Cortex of kidney (tissue), 1 donor: ENCODE results near the gene PIK3C2G.

Source experiments
- DNase-seq: peaks from one replicate; lab custom pipeline; 2025; lab: John Stamatoyannopoulos, UW

PIK3C2G gene

GRCh38 chr12:18564306-18564705, 303.0 kb downstream of the PIK3C2G start:
- DNase-seq = no peak

- DNase-seq = no peak
Measured at GRCh38 chr12:18567787-18568186, 306.5 kb downstream of the PIK3C2G start.

DNA sequence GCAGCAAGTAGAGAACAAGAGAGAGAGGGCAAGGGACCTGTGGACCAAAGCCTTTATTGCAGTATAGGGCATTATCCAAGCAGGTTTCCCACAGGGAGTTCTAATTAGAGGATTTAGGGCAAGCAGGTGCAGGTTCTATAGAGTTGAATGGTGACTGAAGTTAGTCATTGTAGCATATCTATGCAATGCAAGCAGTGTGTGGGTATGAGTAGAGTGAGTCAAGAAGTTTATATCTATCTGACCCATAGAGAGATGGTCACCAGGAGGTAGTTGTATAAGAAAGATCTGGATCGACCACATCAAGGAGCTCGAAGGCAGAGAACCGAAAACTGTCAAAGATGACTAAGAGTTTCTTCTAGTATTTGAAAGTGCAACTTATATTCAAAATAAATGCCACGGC, 309.2 kb downstream of the PIK3C2G start:
- DNase-seq = no peak

GRCh38 chr12:18576104-18576626, 314.8 kb downstream of the PIK3C2G start:
- DNase-seq = no peak

DNA sequence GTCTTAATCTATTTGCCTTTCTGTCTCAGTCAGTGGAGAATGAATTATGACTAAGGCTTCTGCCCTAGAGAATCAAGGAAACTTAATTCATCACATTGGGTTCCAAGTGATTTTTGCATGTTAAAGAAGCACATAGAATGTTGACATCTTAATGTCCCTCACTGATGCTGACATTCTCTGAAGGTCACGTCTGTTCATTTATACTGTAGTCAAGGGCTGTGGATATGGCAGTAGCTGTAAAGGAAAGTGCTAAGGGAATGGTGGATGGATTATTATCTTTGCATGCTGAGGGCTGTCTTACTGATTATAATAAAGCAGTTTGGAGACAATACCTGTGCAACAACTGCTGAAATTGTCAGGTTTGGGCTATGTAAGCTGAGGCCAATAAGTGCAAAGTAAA, 315.3 kb downstream of the PIK3C2G start:
- DNase-seq = no peak

DNA sequence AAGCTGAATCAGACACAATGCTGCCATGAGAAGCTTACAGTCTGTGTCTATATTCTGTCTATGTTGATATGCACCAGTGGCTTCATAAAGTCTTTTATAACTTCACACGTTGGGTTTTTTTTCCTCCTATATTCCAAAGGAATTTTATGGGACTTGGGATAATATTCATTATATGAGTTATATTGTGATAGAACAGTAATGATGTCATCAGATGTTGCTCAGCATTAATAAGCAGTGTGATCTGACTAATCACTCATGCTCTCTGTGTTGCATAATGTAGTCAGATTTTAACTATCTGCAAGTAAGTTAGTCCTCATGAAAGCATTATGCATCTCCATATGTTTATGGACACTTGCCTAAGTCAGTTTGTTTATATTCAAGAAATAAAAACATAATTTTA, 316.9 kb downstream of the PIK3C2G start:
- DNase-seq = no peak

DNA sequence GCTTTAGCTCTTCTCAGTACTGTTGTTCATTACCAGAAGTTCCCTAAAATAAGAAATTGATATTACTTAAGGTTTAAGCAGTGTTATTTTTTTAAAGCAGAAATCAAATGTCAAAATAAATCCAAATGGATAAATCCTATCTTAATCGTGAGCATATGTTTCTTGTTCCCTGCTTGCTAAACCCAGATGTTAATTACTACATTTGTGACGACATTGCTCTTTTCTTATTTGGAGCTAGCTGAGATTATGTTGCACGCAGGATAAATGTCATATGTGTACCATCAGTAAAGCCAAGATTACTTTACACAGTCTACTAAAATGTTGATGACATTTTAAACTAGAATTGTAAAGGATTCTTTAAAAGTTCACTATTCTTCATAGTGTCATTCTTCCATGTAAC, 319.0 kb downstream of the PIK3C2G start:
- no peak for DNase-seq

DNA sequence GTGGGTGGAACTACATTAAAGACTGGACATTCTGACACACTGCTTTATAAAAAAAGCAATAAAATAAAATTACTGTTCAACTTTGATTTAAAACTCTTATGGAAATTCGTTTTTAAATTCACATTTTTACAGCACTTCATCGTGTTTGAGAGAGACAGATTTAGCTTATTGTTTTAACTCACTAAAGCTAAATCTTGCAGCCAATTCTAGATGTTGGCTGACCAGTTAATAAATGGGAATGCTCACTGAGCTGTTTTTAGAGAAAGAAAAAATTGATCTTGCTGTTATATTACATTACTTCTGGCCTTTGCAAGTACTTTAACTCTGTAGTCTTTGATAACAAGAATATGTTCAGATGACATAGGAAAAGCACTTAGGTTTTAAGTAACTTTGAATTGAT, 319.4 kb downstream of the PIK3C2G start:
- DNase-seq = no peak

GRCh38 chr12:18581232-18581962, 320.1 kb downstream of the PIK3C2G start:
- no peak for DNase-seq

GRCh38 chr12:18583655-18584054, 322.3 kb downstream of the PIK3C2G start:
- no peak for DNase-seq

GRCh38 chr12:18586581-18586980, 325.3 kb downstream of the PIK3C2G start:
- DNase-seq = no peak

DNA sequence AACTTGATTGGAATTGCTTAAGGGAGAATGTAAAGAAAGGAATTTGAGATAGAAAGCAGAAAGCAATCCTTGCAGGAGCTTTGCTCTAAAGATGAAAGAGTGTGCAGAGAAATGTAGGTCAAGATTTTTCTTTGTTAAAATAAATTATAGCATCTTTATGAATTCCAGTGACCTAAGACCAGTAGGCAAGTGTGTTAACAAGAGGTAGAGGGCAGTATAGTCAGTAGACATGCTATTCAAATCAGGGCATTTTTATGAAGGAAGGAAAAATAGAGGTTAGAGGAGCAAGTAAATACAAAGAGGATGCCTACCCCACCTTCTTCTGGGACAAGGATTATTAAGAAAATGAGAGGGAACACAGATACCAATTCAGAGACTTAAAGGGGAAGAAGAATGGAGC, 328.0 kb downstream of the PIK3C2G start:
- no peak for DNase-seq

- no peak for DNase-seq
Measured at GRCh38 chr12:18591473-18591872, 330.2 kb downstream of the PIK3C2G start.

GRCh38 chr12:18595412-18595811, 334.1 kb downstream of the PIK3C2G start:
- DNase-seq = no peak

DNA sequence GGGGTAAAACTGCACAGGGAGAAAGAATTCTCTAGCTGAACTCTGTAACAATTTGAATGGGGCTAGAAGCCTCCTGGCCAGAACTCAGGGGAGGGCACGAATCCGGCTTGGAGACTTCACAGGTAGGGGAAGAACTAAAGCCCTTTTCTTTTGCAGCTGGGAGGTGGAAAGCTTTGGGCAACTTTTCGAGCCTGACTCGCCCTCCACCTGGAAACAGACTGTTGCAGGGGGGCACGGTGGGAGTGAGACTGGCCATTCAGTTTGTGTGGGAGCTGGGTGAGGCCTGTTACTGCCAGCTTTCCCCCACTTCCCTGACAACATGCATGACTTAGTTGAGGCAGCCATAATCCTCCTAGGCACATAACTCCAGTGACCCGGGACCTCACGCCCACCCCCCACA, 340.6 kb downstream of the PIK3C2G start:
- DNase-seq = no peak

- DNase-seq = no peak
Measured at GRCh38 chr12:18612971-18613370, 351.7 kb downstream of the PIK3C2G start.

DNA sequence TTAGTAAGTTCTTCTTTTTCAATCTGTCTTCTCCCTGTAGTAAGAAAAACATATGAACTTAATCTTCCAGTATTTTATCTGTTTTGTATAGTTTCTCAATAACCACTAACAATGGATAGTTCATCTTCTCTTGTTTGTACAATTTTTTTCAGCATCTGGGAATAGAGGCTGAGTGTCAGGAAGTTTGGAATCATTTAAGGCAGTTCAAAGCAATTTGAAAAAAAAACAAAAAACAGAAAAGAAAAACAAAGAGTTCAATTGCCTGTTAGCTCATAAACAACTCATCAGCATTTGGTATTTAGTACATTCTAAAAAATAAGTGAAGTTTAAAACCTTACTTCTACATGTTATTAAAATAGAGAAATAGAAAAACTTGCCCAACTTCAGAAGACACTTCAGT, 359.7 kb downstream of the PIK3C2G start:
- DNase-seq = no peak

DNA sequence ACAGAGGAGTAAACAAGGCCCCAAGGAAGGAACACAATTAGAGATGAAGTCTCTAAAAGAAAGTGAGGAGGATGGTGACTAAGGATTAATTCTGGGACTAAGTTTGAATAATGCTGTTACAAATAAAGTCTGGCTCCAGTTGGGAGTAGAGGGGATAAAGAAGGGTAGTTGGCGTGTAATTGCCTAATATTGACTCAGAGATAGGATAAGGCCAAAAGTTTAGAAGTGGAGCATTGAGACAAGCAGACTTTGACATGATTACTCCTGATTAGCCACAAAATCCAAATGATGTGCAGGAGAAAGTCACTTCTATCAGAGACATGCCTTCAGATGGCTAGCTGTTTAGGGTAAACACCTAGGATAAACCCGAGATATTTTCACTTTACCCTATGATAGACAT, 368.1 kb downstream of the PIK3C2G start:
- DNase-seq = no peak

DNA sequence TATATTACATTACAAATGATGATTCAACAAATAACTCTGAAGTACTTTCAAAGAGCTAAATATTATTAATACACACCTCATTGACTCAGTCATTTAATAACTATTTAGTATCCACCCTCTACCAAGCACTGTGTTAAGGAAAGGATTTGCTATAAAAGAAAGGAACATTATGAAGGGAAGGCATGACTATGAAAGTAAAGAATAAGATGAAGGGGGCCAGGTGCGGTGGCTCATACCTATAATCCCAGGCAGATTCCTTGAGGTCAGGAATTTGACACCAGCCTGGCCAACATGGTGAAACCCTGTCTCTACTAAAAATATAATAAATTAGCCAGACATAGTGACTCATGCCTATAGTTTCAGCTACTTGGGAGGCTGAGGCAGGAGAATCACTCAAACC, 368.6 kb downstream of the PIK3C2G start:
- no peak for DNase-seq

DNA sequence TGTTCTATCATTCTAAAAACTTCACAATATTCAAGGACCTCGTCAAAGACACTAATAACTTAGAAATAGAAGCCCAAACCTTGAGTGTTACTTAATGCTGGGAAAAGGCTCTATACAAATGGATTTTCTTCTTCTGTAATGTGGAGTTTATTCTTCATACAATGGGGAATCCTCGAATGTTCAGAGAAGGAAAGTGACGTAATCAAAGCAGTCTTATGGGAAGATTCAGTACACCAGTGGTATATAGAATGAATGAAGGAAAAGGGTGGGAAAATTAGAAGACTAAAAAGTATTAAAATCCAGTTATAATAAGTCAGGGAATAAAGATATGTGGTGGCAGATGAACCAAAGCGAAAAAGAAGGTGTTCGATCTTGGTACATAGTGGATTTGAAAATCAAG, 370.0 kb downstream of the PIK3C2G start:
- DNase-seq = no peak

DNA sequence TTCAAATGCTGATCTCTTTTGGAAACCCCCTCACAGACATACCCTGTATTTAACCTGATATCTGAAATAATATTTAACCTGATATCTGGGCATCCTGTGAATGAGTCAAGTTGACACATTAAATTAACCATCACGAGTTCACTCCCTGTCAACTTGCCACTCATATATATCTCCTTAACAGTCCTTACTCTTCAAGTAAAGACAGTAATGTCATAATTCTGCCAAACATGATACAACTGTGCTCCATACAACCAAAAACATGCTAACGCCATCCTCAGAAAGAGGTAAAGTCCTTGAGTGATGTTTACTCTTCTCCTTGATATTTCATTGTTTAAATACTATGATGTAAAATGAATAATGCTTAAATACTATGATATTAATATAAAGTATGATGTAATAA, 371.5 kb downstream of the PIK3C2G start:
- DNase-seq = no peak

GRCh38 chr12:18634382-18634781, 373.1 kb downstream of the PIK3C2G start:
- DNase-seq = no peak

DNA sequence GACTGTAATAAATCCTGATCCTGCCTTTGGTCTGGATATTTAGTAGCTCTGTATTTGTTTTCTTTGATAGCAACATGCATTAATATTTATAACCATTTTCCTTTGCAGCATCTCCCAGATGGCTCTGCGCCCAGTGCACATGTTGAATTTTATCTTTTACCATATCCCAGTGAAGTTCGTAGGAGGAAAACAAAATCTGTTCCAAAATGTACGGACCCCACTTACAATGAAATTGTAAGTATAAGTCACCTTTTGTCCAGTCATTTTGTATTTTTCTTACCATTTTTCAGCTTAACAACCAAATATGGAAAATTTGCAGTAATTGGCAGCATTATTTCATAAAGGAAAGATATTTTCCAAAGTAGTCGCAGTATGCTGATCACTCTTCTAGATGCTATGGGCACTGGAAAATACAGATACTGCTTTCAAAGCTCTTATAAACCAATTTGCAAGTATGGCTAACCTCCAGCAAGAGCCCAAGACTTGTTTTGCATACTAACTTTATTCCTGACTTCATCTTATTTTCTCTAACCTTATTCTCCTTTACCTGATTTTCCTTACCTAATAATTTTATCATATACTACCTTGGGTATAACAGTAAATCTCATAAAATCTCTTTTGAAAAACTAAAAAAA, 379.1 kb downstream of the PIK3C2G start:
- DNase-seq = no peak

DNA sequence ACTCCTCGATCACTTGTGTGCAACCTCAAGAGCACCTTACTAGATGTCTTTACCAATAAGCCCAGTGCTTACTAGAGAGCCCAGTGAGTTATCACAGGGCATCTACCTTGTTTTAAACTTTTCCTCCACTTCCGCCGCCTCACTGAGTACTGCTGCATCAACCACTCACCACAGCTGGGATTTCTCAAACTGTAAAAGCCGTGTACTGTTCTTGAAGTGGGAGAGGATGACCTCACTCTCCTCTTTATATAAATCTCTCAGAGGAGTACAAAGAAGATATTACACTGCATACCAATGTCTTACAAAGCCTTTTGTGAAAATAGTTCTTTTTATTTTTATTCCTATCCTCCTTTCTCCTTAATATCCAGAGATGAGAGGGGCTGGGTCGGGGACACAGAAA, 382.4 kb downstream of the PIK3C2G start:
- DNase-seq = no peak
